HG03460 (cell line): ENCODE results near the gene MORF4L1.
"Not testable (repeated sequence)": the region's sequence is repeated elsewhere in the genome, so short reads cannot be mapped to it uniquely, and the experiment has no call there.

Experiments used
- ATAC-seq: cut with Tn5 transposase; IDR thresholded peaks from one replicate; pipeline ENCODE4 v1.9.1; 2021; ENCODE audit not compliant: unreplicated experiment

MORF4L1 gene

GRCh38 chr15:78898540-78898939, 25.9 kb downstream of the MORF4L1 start:
- no peak for ATAC-seq

GRCh38 chr15:78900819-78901533, 28.3 kb downstream of the MORF4L1 start:
- not testable (repeated sequence) for ATAC-seq

GRCh38 chr15:78902281-78903032, 29.8 kb downstream of the MORF4L1 start:
- ATAC-seq: not testable (repeated sequence)

- ATAC-seq: no peak
These were observed 32.1 kb downstream of the MORF4L1 start for GRCh38 chr15:78904599-78905358.

- ATAC-seq: no peak
These were observed 33.6 kb downstream of the MORF4L1 start for GRCh38 chr15:78906316-78906620.

- no peak for ATAC-seq
These were observed 34.9 kb downstream of the MORF4L1 start for GRCh38 chr15:78907577-78907976.

GRCh38 chr15:78909160-78909695, 36.5 kb downstream of the MORF4L1 start:
- ATAC-seq: no peak

GRCh38 chr15:78909791-78910228, 37.1 kb downstream of the MORF4L1 start:
- ATAC-seq: no peak

- ATAC-seq: no peak
These were observed 37.6 kb downstream of the MORF4L1 start for GRCh38 chr15:78910271-78910670.

GRCh38 chr15:78912316-78912715, 39.6 kb downstream of the MORF4L1 start:
- no peak for ATAC-seq

- no peak for ATAC-seq
These were observed 40.3 kb downstream of the MORF4L1 start for GRCh38 chr15:78913012-78913411.

- ATAC-seq: no peak
These were observed 41.5 kb downstream of the MORF4L1 start for GRCh38 chr15:78914027-78914764.

- no peak for ATAC-seq
These were observed 42.8 kb downstream of the MORF4L1 start for GRCh38 chr15:78915341-78916087.

- ATAC-seq: no peak
These were observed 43.4 kb downstream of the MORF4L1 start for GRCh38 chr15:78916088-78916487.

- ATAC-seq: no peak
These were observed 45.2 kb downstream of the MORF4L1 start for GRCh38 chr15:78917888-78918287.

- no peak for ATAC-seq
These were observed 48.8 kb downstream of the MORF4L1 start for GRCh38 chr15:78921517-78921916.

- no peak for ATAC-seq
These were observed 49.2 kb downstream of the MORF4L1 start for GRCh38 chr15:78921940-78922339.

- ATAC-seq: no peak
These were observed 49.8 kb downstream of the MORF4L1 start for GRCh38 chr15:78922527-78922926.

- no peak for ATAC-seq
These were observed 50.3 kb downstream of the MORF4L1 start for GRCh38 chr15:78923015-78923414.
